Stimulated activated CD8-positive, alpha-beta memory T cell treated with anti-CD3 and anti-CD28 coated beads, Interleukin-12 subunit alpha, Interleukin-12 subunit beta, amount 100 ng/mL, for 24 hours (primary cell): ENCODE measurements around the gene SLC4A2.

Source experiments
- DNase-seq: peaks from one replicate; pipeline ENCODE4 v3.0.0-alpha.2; 2020; ENCODE audit errors: extremely low read depth

The SLC4A2 gene

DNA sequence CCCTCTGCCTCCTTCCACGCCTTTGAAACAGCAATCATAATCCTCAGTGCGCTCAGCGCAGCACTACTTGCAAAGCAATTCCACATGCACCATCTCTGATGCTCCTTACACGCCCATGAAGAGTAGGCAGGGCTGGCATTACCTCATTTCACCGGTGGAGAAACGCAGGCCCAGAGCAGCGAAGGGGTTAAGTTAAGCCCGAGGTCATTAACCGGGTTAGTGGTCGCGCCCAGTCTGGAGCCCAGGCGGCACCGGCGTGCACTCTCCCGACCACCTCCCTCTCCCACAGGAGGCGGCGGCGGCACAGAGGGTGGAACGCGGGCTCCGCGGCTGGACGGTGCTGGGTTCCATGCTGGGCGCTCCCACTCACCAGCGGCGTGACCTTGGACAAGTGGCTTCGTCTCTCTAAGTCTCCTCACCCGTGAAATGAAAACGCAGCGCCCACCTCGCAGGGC is 20.7 kb downstream of the SLC4A2 start:
- DNase-seq: no peak

DNA sequence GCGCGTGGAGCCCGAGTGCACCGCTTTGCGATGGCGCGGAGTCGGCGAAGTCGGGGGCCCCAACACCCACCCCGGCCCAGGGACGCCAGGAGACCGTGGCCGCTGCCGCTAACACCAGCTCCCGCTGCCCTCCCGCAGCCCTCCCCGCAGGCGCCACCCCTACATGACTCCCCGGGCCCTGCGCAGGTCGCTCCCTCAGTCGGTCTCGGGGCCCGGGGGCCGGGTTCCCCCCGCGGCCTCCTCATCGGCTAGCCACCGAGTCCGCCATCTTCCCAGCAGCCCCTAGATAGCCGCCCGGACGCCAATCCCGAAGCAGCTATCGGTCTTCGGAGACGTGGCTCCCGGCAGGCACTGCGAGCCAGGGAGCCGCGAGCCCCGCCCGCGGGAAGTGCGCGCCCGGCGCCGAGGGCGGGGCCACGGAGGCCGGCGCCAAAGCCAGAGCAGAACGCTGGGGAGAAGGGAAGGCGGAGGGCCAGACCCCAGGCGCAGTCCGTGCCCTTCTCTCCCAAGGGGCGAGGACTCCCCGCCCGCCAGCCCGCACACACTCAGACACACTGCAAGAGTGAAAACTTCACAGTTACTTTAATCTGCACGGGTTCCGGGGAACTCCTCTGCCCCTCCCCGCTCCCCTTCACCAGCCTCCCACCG is 21.3 kb downstream of the SLC4A2 start, which contains the start of gene FASTK:
Gene FASTK, minus strand, starts transcription at position 288 of the 648 bp plus-strand sequence. Its CDS starts 43 bp downstream, at position 245.
- peak; percentile 71 for DNase-seq

DNA sequence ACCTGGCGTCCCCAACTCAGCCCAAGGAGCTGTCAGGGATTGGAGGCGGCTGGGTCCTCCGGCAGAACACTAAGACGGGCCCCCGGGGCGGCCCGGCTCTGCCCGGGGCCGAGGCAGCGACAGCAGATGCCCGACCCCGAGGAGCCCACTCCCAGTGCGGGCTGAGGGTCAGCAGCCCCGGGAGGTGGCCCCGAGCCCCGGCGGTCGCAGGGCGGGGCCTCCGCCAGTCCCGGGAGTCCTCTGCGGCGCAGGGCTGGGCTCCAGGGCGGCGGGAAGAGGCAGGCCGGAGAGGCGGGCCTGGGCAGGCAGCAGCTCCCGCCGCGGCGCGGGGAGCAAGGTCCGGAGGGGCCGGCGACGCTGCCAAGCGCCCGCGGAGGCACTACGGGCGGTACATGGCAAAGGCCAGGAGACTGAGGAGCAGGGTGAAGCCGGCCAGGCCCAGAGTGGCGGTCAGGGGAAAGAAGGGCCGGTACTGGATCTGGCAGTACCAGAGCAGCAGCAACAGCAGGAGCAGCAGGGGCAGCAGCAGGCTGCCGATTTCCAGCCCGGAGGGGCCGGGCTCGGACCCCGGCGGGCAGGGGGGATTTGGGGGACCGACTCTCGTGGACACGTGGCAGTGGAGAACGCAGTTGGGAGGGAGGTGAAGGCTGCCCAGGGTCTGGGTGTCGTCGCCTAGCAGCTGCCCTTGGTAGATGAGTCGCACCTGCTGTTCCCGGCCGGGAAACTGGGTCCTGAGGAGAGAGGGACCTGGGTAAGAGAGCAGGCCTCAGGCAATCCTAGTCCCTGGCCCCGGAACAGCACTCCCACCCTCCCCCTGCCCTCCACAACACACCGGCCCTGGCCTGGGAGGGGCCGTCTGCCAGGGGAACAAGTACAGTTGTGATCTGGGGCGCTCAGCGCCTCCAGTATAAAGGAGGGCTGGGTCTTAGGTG is 22.0 kb downstream of the SLC4A2 start:
- no peak for DNase-seq

DNA sequence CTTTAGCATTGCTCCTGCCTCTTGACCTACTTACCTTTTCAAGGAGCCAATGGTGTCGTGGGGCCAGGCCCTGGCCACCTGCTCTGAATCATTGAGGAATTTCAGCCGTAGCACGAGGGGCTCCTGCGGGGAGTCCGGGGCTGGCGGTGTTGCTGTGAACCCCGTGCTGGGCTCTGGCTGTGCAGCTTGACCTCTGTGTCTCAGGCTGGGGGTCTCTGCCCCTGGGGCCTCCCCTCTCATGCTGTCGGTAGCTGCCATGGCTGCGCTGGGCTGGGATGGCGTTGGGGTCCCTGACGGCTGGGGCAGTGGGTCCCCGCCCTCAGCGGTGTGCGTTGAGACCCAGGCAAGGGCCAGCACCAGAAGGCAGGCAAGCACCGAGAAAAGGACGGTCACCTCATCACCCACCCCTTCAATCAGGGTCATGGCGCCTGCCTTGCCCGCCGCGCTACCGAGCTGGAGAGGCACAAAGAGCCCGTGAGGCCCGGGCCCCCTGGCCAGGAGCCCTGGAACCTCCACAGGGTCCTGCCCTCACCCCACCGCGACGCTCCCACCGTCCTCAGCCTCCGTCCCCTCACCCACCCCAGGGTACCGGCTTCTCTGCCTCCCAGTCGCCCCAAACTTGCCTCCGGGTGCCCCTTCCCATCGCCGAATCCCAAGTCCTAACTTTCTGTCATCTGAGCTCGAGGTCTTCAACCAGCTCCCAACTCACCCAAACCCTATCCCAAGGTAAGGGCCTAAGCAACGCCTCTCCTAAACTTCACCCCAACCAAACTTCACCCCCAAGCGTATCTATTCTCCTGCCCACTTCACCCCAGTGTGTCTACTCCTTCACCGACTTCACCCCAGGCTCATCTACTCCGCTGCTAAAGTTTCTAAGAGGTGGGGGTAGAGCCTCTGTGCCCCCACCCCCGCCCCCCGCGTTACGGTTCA is 23.0 kb downstream of the SLC4A2 start:
- no peak for DNase-seq

DNA sequence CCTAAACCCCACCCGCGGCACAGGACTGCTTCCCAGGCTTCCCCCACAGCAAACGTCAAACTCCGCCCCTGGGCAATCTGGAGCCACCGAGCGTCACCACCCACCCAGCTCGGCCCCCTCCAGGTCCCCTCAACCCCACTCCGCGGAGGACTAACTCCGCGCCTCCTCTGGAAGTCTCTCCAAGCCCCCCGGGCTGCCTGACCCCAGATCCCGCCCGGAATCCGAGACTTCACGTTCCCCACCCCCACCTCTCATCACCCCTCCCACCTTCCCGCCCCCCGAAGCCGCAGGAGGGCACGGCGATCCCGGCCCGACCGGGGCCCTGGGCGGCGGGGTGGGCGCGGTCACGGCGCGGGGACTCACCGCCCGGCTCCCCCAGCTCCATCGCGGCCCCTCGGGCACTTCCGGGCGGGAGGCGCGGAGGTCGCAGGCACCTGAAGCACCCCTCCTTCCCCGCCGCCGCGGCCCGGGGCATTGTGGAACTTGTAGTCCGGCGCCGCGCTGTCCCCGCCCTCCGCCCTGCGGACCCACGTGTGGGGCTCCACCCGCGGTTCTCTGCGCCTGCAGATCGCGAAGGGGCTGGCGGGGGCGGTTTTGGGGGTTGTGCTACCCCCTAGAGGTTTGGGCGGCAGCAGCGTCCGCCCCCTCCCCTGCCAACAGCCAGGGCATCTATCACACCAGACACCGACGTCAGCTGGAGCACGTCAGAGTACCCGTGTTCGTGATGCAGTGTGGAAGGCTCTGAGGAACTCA is 23.9 kb downstream of the SLC4A2 start, which contains the start of gene TMUB1:
Gene TMUB1, minus strand, starts transcription at position 423 of the 753 bp plus-strand sequence. CDS start 930 bp downstream, outside the sequence.
- peak; percentile 68 for DNase-seq

DNA sequence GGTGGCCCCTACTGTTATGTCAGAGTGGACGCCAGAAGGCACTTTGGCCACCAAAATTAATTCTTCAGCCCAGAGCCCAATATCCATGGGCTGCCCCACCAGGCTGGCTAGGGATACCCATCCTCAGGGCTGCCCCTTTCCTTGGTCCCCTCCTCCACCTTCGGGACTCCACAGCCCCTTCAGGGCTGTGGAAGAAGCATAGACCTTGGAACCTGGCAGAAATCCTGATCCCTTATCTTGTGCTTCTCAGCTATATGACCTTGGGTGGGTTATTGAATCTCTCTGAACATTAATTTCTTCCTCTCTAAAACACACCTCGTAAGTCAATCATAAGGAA is 24.4 kb downstream of the SLC4A2 start:
- DNase-seq: no peak

DNA sequence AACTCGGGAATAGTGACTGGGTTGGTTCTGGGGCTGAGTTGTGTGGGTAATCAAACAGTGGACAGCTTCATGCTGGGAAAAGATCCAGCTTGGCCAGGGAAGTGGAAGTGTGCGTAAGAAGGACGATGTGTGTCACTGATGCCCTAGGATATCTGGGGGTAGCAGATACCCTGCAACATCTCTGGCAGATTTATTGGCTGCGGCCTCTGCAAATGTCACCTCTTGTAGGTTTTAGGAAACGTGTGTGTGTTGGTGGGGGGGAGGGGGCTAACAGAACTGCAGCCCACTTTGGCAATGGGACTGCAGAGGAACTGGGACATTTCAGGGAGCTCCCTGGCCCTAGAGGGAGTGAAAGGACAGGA is 25.9 kb downstream of the SLC4A2 start:
- DNase-seq: no peak

DNA sequence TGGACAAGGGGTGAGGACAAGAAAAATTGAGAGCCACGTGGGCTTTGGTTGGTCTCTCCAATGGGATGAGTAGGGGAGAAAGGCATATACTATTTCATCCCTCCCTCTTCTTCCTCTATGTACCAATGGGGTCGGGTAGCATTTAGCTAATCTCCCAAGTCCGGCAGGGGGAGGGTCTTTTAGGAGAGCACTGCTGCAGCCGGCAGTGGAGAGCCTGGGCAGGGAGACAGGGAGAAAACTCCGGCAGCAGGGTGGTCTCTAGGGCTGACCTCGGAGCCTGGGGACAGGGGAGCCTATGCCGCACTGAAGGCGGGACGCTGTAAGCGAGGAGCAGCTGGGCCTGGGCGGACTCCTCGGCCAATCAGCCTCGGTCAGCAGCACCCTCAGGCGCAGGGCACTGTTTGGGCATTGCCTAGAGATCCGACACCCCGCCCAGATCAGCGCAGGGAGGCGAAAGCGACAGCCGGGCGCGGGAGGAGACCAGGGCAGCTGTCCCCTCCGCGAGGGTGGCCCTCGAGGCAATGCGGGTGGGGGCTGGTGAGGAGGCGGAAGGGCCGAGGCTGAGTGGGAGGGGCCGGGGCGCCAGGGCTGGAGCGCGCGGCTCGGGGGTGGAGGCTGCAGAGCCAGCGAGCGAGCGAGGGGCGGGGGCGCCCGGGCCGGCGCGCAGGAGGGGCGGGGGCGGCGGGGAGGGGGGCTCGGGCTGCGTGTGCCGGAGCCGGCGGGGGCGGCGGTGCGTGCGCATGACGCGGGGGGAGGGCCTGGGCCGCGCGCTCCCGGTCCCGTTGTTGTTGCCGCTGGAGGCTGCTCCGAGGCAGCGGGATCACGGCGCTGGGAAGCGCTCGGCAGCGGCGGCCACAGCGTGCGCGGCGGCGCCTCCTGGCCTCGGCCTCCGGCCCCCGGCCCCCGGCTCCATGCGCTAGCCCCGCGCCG is 26.6 kb downstream of the SLC4A2 start, which contains the start of gene AGAP3:
Gene AGAP3, plus strand, starts transcription at position 785 of the 930 bp plus-strand sequence. CDS start 267 bp downstream, outside the sequence.
- DNase-seq: no peak

DNA sequence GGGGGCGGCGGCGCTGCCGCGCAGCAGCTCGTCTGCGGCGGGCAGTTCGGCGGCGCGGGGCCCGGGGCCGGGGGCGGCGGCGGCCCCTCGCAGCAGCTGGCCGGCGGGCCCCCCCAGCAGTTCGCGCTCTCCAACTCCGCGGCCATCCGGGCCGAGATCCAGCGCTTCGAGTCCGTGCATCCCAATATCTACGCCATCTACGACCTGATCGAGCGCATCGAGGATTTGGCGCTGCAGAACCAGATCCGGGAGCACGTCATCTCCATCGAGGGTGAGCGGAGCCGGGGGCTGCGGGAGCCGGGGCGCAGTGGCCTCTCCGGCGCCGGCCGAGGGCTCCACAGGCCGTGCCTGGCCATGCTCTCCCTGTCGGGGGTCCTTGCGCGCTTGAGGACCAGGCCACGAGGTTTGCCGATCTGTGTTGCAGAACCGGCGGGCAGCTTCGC is 27.4 kb downstream of the SLC4A2 start:
- no peak for DNase-seq

DNA sequence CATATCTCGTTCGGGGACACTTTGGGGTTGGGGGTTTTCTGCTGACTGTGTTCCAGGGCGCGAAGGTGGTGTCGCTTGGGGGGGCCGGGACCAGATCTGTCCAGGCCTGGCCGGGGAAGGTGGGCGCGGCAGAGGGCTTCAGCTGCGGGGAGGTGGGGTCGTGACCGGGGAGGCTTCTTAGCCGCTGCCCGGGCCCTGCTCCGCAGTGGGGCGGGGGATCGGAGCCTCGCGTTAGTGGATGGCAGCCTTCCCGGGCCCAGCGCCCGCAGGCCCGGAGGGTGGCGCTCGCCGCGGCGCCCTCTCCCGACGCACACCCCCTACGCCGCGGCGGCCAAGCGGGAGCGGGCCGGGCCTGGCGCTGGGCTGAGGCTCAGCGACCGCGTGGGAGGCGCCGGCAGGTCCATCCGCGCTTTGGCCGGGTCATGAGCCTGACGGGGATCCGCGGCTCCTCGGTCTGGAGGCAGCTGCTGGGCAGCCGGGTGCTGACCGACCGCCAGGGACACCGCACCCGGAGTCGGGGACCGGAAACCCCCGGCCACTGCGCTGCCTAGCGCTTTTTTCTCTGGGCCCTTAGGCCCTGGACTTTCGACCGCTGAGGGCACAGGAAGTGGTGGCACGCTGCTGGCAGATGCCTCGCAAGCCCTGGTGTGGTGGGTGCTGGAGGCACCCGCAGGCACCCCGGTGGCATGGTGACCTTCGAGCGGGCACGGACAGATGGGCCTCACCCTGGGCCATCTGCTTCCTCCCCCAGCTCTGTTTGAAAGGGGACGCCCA is 28.0 kb downstream of the SLC4A2 start:
- no peak for DNase-seq

DNA sequence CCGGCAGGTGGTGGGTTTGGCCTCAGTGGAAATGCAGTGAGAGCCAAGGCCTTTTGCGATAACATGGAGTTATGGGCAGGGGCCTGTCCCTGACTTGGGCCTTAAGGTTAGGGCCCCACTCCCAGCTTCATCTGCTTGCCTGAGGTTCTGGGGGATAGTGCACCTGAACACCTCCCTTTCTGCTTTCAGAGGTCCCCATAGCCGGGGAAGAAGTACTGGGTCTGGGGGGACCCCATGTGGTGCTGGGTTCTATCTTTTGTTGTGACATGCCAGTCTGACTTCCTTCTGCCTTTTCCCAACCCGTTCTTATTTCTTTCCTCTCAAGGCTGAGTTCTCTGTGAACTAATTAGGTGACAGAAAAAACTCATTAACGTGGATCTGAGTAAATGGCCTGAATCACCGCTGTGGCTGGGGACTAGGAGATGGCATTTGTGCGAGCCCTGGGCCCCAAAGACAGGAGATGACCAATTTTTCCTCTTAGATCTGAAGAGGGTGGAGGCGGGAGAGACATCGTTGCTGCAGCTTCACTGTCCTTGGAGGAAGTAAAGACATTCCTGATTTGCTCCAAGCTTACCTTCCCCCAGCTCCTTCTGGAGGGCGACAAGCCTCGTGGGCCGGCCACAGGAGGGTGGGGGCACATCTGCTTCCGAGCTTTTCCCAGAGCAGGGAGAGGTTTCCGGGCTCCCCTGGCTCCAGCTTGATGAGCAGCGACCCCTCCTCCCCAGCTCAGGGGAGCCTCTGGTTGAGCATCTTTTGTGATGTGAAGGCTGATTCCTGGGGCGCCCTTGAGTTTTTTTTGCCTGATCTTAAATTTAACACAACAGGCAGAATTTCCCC is 28.8 kb downstream of the SLC4A2 start:
- DNase-seq: no peak

DNA sequence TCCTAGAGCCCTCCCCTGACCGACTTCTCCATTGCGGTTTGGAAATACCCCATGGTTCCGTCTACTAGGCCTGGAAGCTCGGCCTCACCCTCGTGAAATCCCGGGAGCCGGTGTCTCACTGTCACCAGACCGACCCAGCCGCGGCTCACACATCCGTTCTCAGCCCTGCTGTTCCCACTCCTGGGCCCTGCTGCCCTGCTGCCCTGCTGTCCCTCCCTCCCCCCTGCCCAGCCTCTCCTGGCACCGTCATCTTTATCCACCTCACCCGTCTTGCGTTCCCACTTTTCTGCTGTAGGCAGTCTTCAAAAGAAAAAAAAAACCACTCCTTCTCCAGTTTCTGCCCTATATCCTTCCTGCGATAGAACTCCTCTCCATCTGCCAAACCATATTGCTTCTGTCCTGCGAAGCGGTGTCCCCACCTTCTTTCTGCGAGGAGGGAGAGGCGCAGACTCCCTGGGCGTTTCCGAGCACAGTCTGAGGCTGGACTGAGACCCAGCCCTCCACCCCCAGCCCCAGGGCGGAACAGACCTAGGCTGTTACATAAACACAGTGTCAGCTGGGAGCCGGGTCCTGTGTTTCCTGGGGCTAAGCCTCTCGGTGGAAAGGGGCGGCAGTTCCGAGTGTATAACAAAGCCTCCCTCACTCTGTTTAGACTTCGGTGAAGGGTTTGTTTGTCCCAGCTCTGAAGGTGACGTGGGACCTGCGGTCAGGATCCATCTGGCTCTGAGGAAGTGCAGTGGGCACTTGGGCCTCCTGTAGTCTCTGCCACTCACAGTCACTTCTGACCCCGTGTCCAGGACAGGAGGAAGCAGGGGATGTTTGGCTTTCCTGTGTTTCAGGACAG is 29.7 kb downstream of the SLC4A2 start:
- DNase-seq: no peak

DNA sequence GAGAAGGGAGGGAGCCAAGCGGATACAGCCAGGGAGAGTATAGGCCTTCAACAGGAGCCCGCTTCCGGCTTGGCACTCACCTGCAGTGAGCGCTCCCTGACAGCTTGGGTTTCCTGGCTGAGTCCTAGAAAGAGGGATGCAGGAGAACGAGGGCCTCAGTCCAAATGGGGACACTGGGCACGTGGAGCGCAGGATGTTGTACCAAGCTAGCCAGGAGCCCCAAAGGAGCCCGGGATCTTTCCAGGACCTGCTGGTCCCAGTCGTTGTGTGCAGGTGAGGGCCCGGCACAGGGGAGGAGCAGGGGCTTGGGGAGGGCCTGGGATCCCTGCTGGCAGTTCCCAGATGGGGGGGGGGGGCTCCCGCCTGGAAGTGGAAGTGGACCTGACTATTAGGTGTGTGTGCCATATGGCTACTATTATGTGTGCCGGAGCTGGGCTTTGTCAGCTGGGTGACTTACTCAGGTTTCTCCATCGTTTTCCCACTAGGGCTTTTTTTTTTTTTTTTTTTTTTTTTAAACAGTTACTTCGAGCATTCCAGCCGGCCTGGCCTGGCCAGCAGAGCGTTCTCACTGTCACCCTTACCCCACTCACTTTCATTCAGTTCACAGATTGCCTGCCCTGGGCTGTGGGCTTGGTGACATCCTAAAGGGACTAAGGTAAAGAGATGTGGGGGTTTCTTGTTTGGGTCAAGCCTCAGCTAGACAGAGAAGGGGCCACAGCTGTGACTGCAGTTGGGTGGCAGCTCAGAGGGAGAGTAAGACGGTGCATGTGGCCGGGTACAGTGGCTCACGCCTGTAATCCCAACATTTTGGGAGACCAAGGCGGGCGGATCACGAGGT is 30.7 kb downstream of the SLC4A2 start:
- no peak for DNase-seq

DNA sequence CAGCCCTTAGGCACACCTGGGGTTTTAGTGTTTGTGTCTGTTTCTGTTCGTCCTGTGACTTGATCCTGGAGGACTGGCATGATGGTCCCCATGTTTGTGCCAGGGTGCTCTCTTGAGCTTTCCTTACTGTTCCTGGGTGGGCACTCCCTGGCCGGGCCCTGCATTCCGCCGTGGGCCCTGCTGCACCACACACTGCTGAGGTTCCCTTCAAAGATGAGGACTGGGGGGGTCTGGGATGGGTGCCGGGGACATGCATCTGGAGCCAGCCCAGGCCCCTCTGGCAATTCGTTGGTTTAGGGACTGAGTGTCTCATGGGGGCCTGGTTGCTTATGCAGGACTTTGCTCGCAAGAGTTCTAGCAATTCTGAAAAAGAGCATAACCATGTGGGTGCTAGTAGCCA is 31.6 kb downstream of the SLC4A2 start:
- no peak for DNase-seq

DNA sequence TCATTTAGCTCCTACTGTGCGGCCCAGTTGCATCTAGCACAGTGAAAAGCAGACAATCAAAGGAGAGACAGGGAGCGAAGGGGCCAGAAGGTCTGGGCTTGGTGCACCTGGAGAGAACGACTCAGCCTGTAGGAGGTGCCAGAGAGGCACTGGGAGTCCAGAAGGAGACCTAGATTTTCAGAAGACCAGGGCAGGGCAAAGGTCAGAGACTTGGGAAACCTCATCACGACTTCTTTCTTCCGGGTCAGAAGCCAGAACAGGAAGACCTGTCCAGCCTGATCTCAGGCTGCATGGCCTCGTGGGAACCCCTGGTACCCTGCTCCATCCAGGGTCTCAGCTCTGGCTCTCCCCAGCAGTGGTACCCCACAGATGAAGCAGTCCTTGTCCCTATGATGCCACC is 32.0 kb downstream of the SLC4A2 start:
- no peak for DNase-seq

DNA sequence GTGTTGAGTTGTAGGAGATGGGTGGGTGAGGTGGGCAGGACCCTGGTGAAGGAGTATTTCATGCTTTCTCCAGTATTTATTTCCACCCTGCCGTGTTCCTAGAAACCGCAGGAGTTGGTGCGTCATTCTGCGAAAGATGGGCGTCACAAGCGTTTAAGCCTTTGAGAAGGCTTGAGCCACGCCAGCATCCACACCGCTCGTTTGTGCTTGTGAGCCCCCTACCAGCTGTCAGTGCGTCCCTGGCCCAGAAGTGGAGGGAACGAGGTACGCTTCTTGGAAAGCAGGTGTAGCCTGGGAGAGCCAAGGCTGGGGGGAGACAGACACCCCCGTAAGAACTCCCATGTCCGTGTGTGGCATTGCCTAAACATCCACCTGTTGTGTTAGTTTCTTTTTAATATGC is 32.6 kb downstream of the SLC4A2 start:
- no peak for DNase-seq
